Karpas-422 (cell line): ENCODE measurements around the gene VASN. TPM values are rescaled to one million over a fixed set of nuclear protein-coding genes. Genes with fewer than 3 reads are reported as not detected.

Experiments used
- DNase-seq: peaks from one replicate; pipeline ENCODE4 v3.0.0-alpha.2; 2015
- H2AFZ ChIP-seq: fragments of 200-600 bp; sonication (generic); 2 replicates; pipeline ENCODE4 v1.6.1; 2014; ENCODE audit warnings: antibody characterized with exemption, low read length, mixed read lengths
- H3K27ac ChIP-seq: fragments of 200-600 bp; sonication (generic); 2 replicates; pipeline ENCODE4 v1.5.1; 2014; ENCODE audit warnings: mild to moderate bottlenecking, low read length, moderate library complexity
- H3K27me3 ChIP-seq: fragments of 200-600 bp; sonication (generic); 2 replicates; pipeline ENCODE4 v1.6.1; 2014; ENCODE audit warnings: low read length, mixed read lengths
- H3K36me3 ChIP-seq: fragments of 200-600 bp; sonication (generic); 2 replicates; pipeline ENCODE4 v1.6.1; 2014; ENCODE audit warnings: low read length, mixed read lengths; ENCODE audit not compliant: insufficient read depth
- H3K4me1 ChIP-seq: fragments of 200-600 bp; sonication (generic); 2 replicates; pipeline ENCODE4 v1.6.1; 2014; ENCODE audit warnings: mild to moderate bottlenecking, low read length, mixed read lengths
- H3K4me2 ChIP-seq: fragments of 200-600 bp; sonication (generic); 2 replicates; pipeline ENCODE4 v1.6.1; 2014; ENCODE audit warnings: low read length, low read depth, mild to moderate bottlenecking; ENCODE audit not compliant: poor library complexity, severe bottlenecking
- H3K4me3 ChIP-seq: fragments of 200-600 bp; sonication (generic); 2 replicates; pipeline ENCODE4 v1.5.1; 2014; ENCODE audit warnings: mild to moderate bottlenecking, antibody characterized with exemption, low read length, mixed read lengths
- H3K79me2 ChIP-seq: fragments of 200-600 bp; sonication (generic); 2 replicates; pipeline ENCODE4 v1.6.1; 2014; ENCODE audit warnings: mild to moderate bottlenecking, low read length, mixed read lengths
- H3K9ac ChIP-seq: fragments of 200-600 bp; sonication (generic); 2 replicates; pipeline ENCODE4 v1.6.0; 2014; ENCODE audit warnings: low read length
- H3K9me2 ChIP-seq: fragments of 200-600 bp; sonication (generic), shearing (Covaris generic); replicated peaks from 2 replicates; pipeline ENCODE4 v1.6.0; 2014; ENCODE audit warnings: mild to moderate bottlenecking, low read length, moderate library complexity; ENCODE audit not compliant: insufficient read depth
- H3K9me3 ChIP-seq: fragments of 300-700, 200-600 bp; sonication (generic); 2 replicates; pipeline ENCODE4 v1.6.1; 2014; ENCODE audit warnings: low read length, mixed read lengths
- H4K20me1 ChIP-seq: fragments of 200-600 bp; sonication (generic); 2 replicates; pipeline ENCODE4 v1.6.1; 2014; ENCODE audit warnings: mild to moderate bottlenecking, antibody characterized with exemption, low read length, low read depth; ENCODE audit not compliant: insufficient read depth
- total RNA-seq: library from RNA; depleted of rRNA; stranded (reverse); fragments of >200 nt; shearing (Covaris generic); gene quantifications from 2 replicates; pipeline ENCODE4 v1.2.3, GENCODE V29; 2014; ENCODE audit warnings: low replicate concordance

The VASN gene
- total RNA-seq, 1 experiment from 2014 or later: 4.1 TPM

DNA sequence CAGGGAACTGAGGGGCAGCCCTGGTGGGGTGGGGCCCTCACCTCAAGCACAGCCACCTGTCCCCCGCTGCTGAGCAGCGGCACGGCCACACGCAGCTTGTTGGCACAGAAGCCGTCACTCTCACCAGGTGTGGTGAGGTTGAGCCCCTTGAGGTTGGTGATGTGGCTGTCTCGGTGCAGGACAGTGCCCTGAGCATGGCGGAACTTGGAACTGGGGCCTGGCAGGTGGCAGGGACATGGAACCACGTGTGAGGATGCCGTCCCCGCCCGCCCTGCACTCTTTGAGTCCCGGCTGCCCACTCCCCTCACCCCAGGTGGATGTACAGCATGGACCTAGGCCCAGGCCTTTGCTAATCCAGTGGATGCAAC lies 9.7 kb upstream of the VASN start:
- Histone ChIP-seq H3K9ac (peak overlapping the region; percentile 81), H3K36me3 (peaks cover 21% of the 10 kb centered on the region), H4K20me1 (peaks cover 9% of the 10 kb centered on the region; the same call in 1 of the 2 replicates), H3K9me2 (no peaks in the 10 kb centered on the region), H3K27ac (peak overlapping the region; percentile 96), H3K9me3 (no peaks in the 10 kb centered on the region), H3K79me2 (no peaks in the 10 kb centered on the region), H3K4me3 (peak overlapping the region; percentile 66), H3K4me1 (peaks cover 77% of the 10 kb centered on the region), H2AFZ (no peak overlapping the region), H3K27me3 (no peaks in the 10 kb centered on the region), H3K4me2 (peak overlapping the region; percentile 84)
- DNase-seq: peak; percentile 76

DNA sequence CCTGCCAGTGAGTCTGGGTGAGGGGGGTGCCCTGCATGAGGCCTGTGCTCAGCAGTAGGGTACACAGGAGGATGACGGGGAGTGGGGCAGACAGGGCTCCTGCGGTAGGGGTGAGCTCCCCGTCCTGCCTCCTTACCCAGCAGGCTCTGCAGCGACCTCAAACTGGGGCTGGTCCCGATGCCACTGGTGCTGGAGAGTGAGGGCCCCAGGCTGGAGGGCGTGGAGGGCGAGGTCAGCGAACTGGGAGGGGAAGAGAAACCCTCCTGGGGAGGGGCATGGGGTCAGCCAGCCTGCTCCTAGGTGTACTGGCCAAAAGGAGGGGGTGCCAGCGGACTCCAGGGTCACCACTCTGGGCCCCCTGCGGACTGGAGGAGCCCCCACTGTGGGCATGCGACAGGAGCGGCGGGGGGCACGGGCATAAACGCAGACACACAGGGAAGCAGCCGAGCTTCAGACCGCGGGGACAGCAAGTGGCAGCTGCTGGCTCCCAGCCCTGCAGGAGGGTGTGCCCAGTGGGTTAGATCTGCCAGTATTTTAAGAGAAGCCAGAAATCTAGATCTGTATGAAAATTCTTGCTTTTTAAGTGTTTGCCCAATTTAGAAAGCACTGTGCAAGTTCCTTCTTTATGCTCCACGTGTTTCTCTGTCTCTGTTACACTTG lies 9.0 kb upstream of the VASN start:
- H3K36me3 ChIP-seq: peaks cover 26% of the 10 kb centered on the region
- H2AFZ ChIP-seq: no peak overlapping the region
- peak overlapping the region; percentile 66 for H3K4me3 ChIP-seq
- H3K79me2 ChIP-seq: no peaks in the 10 kb centered on the region
- no peaks in the 10 kb centered on the region for H3K9me2 ChIP-seq
- peak overlapping the region; percentile 96 for H3K27ac ChIP-seq
- no peaks in the 10 kb centered on the region for H3K9me3 ChIP-seq
- H3K4me1 ChIP-seq: peaks cover 77% of the 10 kb centered on the region
- H3K9ac ChIP-seq: peak overlapping the region; percentile 81
- H3K4me2 ChIP-seq: peak overlapping the region; percentile 84
- no peaks in the 10 kb centered on the region for H3K27me3 ChIP-seq
- DNase-seq: peak; percentile 96
- H4K20me1 ChIP-seq: peaks cover 9% of the 10 kb centered on the region; the same call in 1 of the 2 replicates

DNA sequence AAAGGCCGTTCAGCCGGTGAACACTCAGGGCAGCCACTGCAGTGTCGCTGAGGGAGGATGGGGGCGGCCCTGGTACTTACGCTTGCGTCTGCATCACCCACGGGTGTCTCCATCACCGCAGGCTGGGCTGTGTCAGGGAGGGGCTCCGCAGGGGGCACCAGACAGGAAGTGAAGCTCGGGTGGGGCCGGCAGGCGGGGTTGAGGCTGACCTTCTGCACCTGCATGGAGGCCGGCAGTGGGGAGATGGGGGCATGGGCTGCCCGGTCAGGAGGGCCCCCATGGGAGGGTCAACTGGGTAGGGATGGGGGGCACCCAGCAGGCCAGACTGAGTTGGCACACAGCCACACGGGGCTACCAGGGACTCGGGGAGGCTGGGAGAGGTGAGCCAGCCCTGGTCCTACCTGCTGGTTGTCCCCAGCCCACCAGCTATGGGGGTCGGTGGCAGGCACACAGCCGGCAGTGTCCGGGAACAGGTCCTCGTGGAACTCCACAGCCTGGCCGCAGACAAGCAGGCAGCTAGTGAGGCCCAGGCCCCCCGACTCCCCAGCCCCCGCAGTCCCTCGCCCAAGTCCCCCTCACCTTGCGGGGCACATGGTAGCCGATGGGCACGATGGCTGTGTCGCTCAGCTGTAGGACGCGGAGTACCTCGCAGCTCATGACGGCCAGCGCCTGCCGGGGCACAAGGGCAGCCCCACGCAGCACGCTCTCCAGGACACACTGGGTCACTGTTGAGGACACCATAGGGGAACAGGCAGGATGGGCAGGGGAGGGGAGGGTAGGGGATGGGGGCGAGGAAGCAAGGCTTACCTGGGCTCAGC lies 7.2 kb upstream of the VASN start:
- H3K4me3 ChIP-seq: peak overlapping the region; percentile 61
- no peaks in the 10 kb centered on the region for H3K9me2 ChIP-seq
- peaks cover 18% of the 10 kb centered on the region for H3K36me3 ChIP-seq
- peak overlapping the region; percentile 69 for H3K4me2 ChIP-seq
- H3K79me2 ChIP-seq: no peaks in the 10 kb centered on the region
- peak; percentile 95 for DNase-seq
- H3K4me1 ChIP-seq: peaks cover 74% of the 10 kb centered on the region
- peak overlapping the region; percentile 72 for H3K9ac ChIP-seq
- H3K27ac ChIP-seq: peak overlapping the region; percentile 96
- peaks cover 6% of the 10 kb centered on the region; the same call in 1 of the 2 replicates for H4K20me1 ChIP-seq
- no peaks in the 10 kb centered on the region for H3K9me3 ChIP-seq
- H3K27me3 ChIP-seq: no peaks in the 10 kb centered on the region
- no peak overlapping the region for H2AFZ ChIP-seq

DNA sequence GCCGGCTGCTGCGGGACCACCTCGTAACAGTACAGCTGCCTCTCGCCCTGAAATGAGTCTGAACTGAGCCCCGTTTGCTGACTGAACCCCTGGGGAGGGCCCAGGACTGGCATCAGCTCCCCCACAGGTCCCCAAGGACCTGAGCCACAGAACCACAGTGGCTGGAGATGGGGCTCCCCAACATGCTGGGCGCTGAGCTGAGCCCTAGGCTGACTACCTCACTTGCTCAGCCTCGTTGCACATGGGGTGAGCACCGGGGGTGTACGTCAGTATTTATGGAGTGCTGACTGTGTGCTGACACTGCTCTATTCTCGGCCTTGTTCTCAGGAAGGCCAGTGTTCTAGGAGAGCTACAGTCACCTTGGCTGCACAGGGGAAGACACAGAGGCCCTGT lies 6.6 kb upstream of the VASN start:
- H3K4me2 ChIP-seq: peak overlapping the region; percentile 69

DNA sequence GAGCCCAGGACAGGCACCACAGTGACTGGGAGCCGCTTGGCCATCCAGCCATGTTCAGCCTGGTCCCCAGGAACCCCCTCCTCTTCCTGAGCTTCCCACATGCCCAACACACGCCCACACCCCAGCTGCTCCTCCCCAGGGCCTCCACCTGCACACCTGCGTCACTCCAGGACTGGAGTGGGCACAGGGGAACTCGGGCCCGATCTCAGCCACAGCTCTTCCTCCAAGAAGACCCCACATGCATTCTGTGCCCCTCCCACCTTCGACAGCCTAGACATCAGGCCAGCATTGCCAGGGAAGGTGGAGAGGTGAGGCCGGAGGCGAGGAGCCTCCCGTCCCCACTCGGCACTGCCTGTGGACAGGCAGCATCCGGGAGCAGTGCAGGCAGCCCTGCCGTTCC lies 6.0 kb upstream of the VASN start:
- Histone ChIP-seq H3K4me2 (peak overlapping the region; percentile 69), H3K9me3 (no peaks in the 10 kb centered on the region), H4K20me1 (peaks cover 10% of the 10 kb centered on the region), H2AFZ (no peak overlapping the region), H3K27ac (peak overlapping the region; percentile 96), H3K4me3 (peak overlapping the region; percentile 54; the same call in 1 of the 2 replicates), H3K4me1 (peaks cover 64% of the 10 kb centered on the region), H3K79me2 (no peaks in the 10 kb centered on the region), H3K9ac (peak overlapping the region; percentile 71), H3K9me2 (no peaks in the 10 kb centered on the region), H3K27me3 (no peaks in the 10 kb centered on the region; the same call in 1 of the 2 replicates), H3K36me3 (peaks cover 15% of the 10 kb centered on the region)
- DNase-seq: peak; percentile 69

More for the DNA sequence above, 6.6 kb upstream of the VASN start:
- Histone ChIP-seq H3K79me2 (no peaks in the 10 kb centered on the region), H2AFZ (no peak overlapping the region), H3K4me3 (peak overlapping the region; percentile 61; the same call in 1 of the 2 replicates), H3K9me2 (no peaks in the 10 kb centered on the region), H3K36me3 (peaks cover 17% of the 10 kb centered on the region), H4K20me1 (peaks cover 4% of the 10 kb centered on the region; the same call in 1 of the 2 replicates), H3K9ac (peak overlapping the region; percentile 72), H3K4me1 (peaks cover 68% of the 10 kb centered on the region), H3K27me3 (no peaks in the 10 kb centered on the region), H3K27ac (peak overlapping the region; percentile 96), H3K9me3 (no peaks in the 10 kb centered on the region)
- peak; percentile 99 for DNase-seq

DNA sequence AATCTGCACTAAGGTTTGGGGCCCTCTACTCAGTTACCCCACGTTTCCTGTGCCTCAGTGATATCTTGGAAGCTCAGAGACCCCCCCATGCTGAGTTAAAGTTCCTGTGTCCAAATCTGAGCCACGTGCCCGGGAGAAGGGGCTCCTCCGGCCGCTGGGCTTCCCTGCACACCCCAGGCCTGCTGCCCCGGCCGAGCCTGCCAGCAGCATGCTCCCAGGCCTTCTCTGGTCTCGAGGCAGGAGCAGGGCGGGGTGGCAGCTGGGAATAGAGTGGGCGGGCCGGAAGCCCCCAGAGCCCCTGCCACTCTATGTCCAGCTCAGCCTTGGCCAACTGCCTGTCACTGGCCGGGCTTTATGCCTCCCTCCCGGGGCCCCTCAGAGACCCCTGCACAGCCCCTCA lies 5.6 kb upstream of the VASN start:
- peaks cover 12% of the 10 kb centered on the region for H3K36me3 ChIP-seq

DNA sequence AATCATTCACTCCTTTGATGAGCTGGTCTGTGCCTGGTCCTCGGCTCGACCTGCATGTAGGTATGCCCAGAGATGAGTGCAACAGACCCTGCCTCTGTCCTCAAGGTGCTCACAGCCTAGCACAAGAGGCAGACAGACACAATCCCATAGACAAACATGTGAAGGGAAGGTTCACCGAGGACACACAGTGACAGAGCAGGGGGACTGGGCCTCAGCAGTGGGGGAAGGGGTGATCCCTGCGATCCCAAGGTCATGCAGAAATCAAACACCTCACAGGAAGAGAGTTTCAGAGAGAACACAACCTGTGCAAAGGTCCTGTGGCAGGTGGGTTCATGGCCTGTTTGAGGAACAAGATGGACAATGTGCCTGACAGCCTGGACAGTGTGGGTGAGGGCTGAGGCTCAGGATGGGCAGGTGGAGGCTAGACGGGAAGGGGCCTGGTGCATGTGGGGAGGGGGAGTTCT lies 4.2 kb upstream of the VASN start:
- Histone ChIP-seq H3K9me3 (no peaks in the 10 kb centered on the region), H3K27me3 (no peaks in the 10 kb centered on the region; the same call in 1 of the 2 replicates), H3K9ac (no peak overlapping the region), H3K4me2 (no peak overlapping the region), H3K36me3 (0 out of 2 replicates have a peak, but pooled peaks cover 5% of the 10 kb centered on the region), H3K79me2 (no peaks in the 10 kb centered on the region), H3K4me3 (no peak overlapping the region), H3K9me2 (no peaks in the 10 kb centered on the region), H4K20me1 (peaks cover 18% of the 10 kb centered on the region), H3K4me1 (peaks cover 59% of the 10 kb centered on the region), H2AFZ (no peak overlapping the region), H3K27ac (no peak overlapping the region)
- DNase-seq: no peak

More for the DNA sequence above, 5.6 kb upstream of the VASN start:
- DNase-seq: no peak
- no peaks in the 10 kb centered on the region for H3K9me2 ChIP-seq
- peak overlapping the region; percentile 54; the same call in 1 of the 2 replicates for H3K4me3 ChIP-seq
- no peaks in the 10 kb centered on the region for H3K79me2 ChIP-seq
- peak overlapping the region; percentile 69 for H3K4me2 ChIP-seq
- H3K4me1 ChIP-seq: peaks cover 64% of the 10 kb centered on the region
- H3K9ac ChIP-seq: peak overlapping the region; percentile 71
- peak overlapping the region; percentile 96 for H3K27ac ChIP-seq
- no peaks in the 10 kb centered on the region; the same call in 1 of the 2 replicates for H3K27me3 ChIP-seq
- peaks cover 14% of the 10 kb centered on the region for H4K20me1 ChIP-seq
- no peaks in the 10 kb centered on the region for H3K9me3 ChIP-seq
- H2AFZ ChIP-seq: no peak overlapping the region
